ENCODE data around the gene PTHLH. TPM values are rescaled to one million over a fixed set of nuclear protein-coding genes. Genes with fewer than 3 reads are reported as not detected.

PTHLH gene
- total RNA-seq, 3 donors from 2014 or later (not counting 1 experiment from before 2014, with no cell fraction given): not detected

DNA sequence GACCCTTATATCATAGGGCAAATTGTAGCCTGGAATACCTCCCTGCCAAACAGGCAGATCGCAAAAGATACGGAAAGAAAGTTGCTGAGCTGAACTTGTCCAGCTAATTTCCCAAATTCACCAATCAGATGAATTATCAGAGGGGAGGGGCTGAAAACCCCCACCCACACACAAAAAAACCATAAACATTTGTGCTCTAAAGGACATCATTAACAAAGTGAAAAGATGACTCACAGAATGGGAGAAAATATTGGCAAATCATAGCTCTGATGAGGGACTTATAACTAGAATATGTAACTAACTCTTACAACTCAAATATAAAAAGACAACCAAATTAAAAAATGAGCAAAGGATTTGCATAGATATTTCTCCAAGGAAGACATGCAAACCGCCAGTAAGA is 36.3 kb downstream of the PTHLH start:
- H3K4me1 Mint-ChIP-seq: no peaks in the 10 kb centered on the region
- peaks cover 0 to 2% of the 10 kb centered on the region in 2 donors for H3K9me3 Mint-ChIP-seq
- no peak overlapping the region for H3K4me3 Mint-ChIP-seq
- H3K27ac ChIP-seq (ENCODE audit: low read length): no peak overlapping the region
- H3K27ac Mint-ChIP-seq: no peak overlapping the region
- ATAC-seq (no peak), DNase-seq (no peak)
- no peaks in the 10 kb centered on the region for H3K9me3 ChIP-seq (ENCODE audit: control insufficient read depth, insufficient read depth, low read length)
- peaks cover 0 to 4% of the 10 kb centered on the region in 2 donors for H3K27me3 Mint-ChIP-seq (ENCODE audit: low read depth in 2 of 2)
- 91% methylated on average over 2 of the region's 3 CpGs for WGBS (ENCODE audit: insufficient coverage)
- intact Hi-C loops (cut with micrococcal nuclease): no loop called here
- no peaks in the 10 kb centered on the region for H3K36me3 ChIP-seq (ENCODE audit: control insufficient read depth, insufficient read depth, low read length)
- H3K4me3 ChIP-seq (ENCODE audit: low read length): no peak overlapping the region
- TF ChIP-seq, protein P1, sequence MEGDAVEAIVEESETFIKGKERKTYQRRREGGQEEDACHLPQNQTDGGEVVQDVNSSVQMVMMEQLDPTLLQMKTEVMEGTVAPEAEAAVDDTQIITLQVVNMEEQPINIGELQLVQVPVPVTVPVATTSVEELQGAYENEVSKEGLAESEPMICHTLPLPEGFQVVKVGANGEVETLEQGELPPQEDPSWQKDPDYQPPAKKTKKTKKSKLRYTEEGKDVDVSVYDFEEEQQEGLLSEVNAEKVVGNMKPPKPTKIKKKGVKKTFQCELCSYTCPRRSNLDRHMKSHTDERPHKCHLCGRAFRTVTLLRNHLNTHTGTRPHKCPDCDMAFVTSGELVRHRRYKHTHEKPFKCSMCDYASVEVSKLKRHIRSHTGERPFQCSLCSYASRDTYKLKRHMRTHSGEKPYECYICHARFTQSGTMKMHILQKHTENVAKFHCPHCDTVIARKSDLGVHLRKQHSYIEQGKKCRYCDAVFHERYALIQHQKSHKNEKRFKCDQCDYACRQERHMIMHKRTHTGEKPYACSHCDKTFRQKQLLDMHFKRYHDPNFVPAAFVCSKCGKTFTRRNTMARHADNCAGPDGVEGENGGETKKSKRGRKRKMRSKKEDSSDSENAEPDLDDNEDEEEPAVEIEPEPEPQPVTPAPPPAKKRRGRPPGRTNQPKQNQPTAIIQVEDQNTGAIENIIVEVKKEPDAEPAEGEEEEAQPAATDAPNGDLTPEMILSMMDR (IDR thresholded peaks at IDR 0.05): no peak
- no peaks in the 10 kb centered on the region for H3K4me1 ChIP-seq (ENCODE audit: control insufficient read depth, insufficient read depth, low read length)
- no peaks in the 10 kb centered on the region for H3K27me3 ChIP-seq (ENCODE audit: control insufficient read depth, insufficient read depth, low read length)
- no peaks in the 10 kb centered on the region for H3K36me3 Mint-ChIP-seq

DNA sequence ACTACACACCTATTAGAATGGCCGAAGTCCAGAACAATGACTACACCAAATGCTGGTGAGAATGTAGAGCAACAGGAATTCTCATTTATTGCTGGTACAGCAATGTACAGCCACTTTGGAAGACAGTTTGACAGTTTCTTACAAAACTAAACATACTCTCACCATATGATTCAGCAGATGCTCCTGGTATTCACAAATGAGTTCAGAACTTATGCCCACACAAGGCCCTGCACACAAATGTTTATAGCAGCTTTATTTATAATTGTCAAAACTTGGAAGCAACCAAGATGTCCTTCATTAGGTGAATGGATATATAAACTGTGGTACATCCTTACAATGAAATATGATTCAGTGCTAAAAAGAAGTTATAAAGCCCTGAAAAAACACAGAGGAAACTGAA is 38.3 kb downstream of the PTHLH start:
- intact Hi-C loops (cut with micrococcal nuclease): no loop called here
- Mint-ChIP-seq H3K27ac (no peak overlapping the region), H3K9me3 (peaks cover 0 to 2% of the 10 kb centered on the region in 2 donors), H3K27me3 (ENCODE audit: low read depth in 2 of 2) (peaks cover 0 to 4% of the 10 kb centered on the region in 2 donors), H3K4me1 (no peaks in the 10 kb centered on the region), H3K4me3 (no peak overlapping the region), H3K36me3 (no peaks in the 10 kb centered on the region)
- TF ChIP-seq, protein P1 (IDR thresholded peaks at IDR 0.05): no peak
- no peaks in the 10 kb centered on the region for H3K27me3 ChIP-seq (ENCODE audit: control insufficient read depth, insufficient read depth, low read length)
- H3K4me1 ChIP-seq (ENCODE audit: control insufficient read depth, insufficient read depth, low read length): no peaks in the 10 kb centered on the region
- DNase-seq (no peak), ATAC-seq (no peak)
- 75% methylated on average over 1 of the region's 1 CpG for WGBS (ENCODE audit: insufficient coverage)
- no peak overlapping the region for H3K4me3 ChIP-seq (ENCODE audit: low read length)
- no peak overlapping the region for H3K27ac ChIP-seq (ENCODE audit: low read length)
- H3K36me3 ChIP-seq (ENCODE audit: control insufficient read depth, insufficient read depth, low read length): no peaks in the 10 kb centered on the region
- no peaks in the 10 kb centered on the region for H3K9me3 ChIP-seq (ENCODE audit: control insufficient read depth, insufficient read depth, low read length)

- ATAC-seq (no peak), DNase-seq (no peak)
- Mint-ChIP-seq H3K9me3 (peaks cover 0 to 4% of the 10 kb centered on the region in 2 donors), H3K27me3 (ENCODE audit: low read depth in 2 of 2) (peaks cover 0 to 4% of the 10 kb centered on the region in 2 donors), H3K36me3 (no peaks in the 10 kb centered on the region), H3K4me1 (no peaks in the 10 kb centered on the region), H3K4me3 (no peak overlapping the region), H3K27ac (no peak overlapping the region)
- WGBS (ENCODE audit: insufficient coverage): 66% methylated on average over 1 of the region's 1 CpG
- TF ChIP-seq, protein P1 (IDR thresholded peaks at IDR 0.05): no peak
- Histone ChIP-seq H3K27me3 (ENCODE audit: control insufficient read depth, insufficient read depth, low read length) (no peaks in the 10 kb centered on the region), H3K4me3 (ENCODE audit: low read length) (no peak overlapping the region), H3K27ac (ENCODE audit: low read length) (no peak overlapping the region), H3K36me3 (ENCODE audit: control insufficient read depth, insufficient read depth, low read length) (no peaks in the 10 kb centered on the region), H3K4me1 (ENCODE audit: control insufficient read depth, insufficient read depth, low read length) (no peaks in the 10 kb centered on the region), H3K9me3 (ENCODE audit: control insufficient read depth, insufficient read depth, low read length) (no peaks in the 10 kb centered on the region)
- intact Hi-C loops (cut with micrococcal nuclease): no loop called here
These were observed 41.1 kb downstream of the PTHLH start for GRCh38 chr12:27931390-27931789.

DNA sequence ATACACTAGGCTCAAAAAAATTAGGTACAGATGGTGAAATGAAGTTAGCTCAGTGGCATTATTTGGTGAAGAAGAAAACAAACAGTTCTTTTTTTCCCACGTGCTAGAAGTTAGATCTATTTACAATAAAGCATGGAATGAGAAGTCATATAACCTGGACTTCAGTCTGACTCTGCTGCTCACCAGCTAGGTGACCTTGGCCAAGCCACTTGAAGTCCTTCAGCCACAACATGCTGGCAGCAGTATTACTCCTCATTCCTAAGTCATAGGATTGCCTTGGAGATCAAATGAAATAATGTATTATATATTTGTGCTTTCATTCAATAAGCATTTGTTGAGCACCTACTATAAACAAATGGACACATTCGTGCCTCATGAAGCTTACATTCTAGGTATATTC is 45.2 kb downstream of the PTHLH start:
- DNase-seq: no peak
- Mint-ChIP-seq H3K27me3 (ENCODE audit: low read depth in 2 of 2) (peaks cover 0 to 6% of the 10 kb centered on the region in 2 donors), H3K27ac (no peak overlapping the region), H3K4me3 (no peak overlapping the region), H3K9me3 (peaks cover 0 to 2% of the 10 kb centered on the region in 2 donors), H3K36me3 (no peaks in the 10 kb centered on the region), H3K4me1 (no peaks in the 10 kb centered on the region)
- Histone ChIP-seq H3K9me3 (ENCODE audit: control insufficient read depth, insufficient read depth, low read length) (no peaks in the 10 kb centered on the region), H3K36me3 (ENCODE audit: control insufficient read depth, insufficient read depth, low read length) (no peaks in the 10 kb centered on the region), H3K4me1 (ENCODE audit: control insufficient read depth, insufficient read depth, low read length) (no peaks in the 10 kb centered on the region), H3K27me3 (ENCODE audit: control insufficient read depth, insufficient read depth, low read length) (peaks cover 3% of the 10 kb centered on the region), H3K4me3 (ENCODE audit: low read length) (no peak overlapping the region), H3K27ac (ENCODE audit: low read length) (no peak overlapping the region)
- no peak for ATAC-seq
- intact Hi-C loops (cut with micrococcal nuclease): no loop called here
- TF ChIP-seq, protein P1 (IDR thresholded peaks at IDR 0.05): no peak
- 57% methylated on average over 1 of the region's 2 CpGs for WGBS (ENCODE audit: insufficient coverage)
